Activated gamma-delta T cell treated with anti-CD3 and anti-CD28 coated beads, Interleukin-2, amount 50 U/mL, for 16 hours (primary cell): ENCODE results near the gene ACP7.
"Not testable (repeated sequence)": the region's sequence is repeated elsewhere in the genome, so short reads cannot be mapped to it uniquely, and the experiment has no call there.

ENCODE experiments used
- DNase-seq: peaks from one replicate; pipeline ENCODE4 v3.0.0-alpha.2; 2020; ENCODE audit warnings: low read depth

ACP7 gene

DNA sequence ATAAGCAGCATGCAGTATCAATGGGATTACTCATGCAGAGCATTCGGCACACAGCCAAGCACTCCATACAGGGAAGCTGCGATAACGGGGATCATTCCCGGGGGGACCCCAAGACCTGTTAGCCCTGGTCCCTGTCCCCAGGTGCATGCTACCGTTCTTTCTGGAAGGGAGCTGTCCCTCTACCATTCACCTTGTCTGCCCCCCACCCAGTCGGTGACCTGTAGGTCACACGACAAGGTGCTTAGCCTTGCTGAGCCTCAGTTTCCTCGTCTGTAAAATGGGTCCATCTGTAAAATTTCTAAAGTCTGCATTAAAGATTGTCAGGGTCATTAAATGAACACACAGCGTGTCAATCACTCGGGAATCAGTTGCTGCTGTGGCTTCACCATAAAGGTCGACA is 6.8 kb upstream of the ACP7 start:
- no peak for DNase-seq

DNA sequence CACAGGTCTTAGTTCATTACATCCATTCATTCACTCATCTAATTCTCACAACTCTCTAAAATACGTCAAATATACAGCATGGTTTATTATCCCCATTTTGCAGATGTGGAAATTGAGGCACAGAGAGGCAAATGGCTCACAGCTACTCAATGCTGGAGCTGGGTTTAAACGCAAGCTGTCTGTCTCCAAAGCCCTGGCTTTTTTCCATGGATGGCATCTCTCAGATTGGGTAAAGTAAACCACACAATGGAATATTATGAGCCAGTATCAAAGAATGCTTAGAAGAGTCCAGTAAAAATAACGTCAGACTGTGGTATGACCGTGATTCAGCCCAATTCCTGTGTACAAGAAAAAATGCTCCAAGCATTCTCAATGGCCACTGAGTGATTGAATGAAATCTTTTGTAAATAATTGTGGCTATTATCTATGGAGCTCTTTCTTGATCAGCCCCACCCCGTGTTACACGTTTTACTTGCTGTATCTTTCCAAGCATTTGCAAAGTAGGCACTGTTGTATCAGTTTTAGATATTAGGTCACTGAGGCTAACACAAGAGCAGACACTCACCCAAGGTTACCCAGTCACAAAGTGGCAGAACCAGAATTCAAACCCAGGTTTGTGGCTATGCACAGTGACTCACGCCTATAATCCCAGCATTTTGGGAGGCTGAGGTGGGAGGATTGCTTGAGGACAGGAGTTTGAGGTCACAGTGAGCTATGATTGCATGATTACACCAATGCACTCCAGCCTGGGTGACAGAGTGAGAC is 5.5 kb upstream of the ACP7 start:
- DNase-seq: no peak

DNA sequence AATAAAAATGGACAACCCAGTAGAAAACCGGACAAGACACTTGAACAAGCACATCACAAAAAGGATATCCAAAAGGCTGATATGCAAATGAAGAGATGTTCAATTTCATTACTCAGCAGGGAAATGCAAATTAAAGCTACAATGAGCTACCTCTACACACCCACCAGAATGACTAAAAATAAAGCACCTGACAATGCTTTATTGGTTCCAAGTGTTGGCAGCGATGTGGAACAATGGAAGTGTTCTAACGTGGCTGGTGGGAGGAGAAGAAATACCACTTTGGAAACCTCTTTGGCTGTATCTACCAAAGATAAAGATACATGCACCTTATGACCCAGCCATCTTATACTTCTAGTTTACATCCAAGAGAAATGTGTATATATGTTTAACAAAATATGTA is 3.7 kb upstream of the ACP7 start:
- no peak for DNase-seq

DNA sequence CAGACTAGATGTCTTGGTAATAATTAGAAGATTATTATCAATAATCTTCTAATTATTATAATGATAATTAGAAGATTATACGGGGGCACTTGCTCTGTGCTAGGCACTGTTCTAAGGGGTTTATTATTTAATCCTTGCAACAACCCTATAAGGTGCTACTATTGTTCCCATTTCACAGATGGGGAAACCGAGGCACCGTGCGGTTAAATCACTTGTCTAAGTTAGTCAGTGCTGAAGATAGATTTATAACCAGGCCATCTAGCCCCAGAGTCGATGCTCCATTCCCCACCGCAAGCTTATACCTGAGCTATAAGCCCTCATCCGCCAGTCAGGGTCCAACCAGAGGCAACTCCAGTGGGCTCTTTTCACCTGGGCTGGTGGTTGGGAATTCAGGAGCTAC is 2.0 kb upstream of the ACP7 start:
- no peak for DNase-seq

DNA sequence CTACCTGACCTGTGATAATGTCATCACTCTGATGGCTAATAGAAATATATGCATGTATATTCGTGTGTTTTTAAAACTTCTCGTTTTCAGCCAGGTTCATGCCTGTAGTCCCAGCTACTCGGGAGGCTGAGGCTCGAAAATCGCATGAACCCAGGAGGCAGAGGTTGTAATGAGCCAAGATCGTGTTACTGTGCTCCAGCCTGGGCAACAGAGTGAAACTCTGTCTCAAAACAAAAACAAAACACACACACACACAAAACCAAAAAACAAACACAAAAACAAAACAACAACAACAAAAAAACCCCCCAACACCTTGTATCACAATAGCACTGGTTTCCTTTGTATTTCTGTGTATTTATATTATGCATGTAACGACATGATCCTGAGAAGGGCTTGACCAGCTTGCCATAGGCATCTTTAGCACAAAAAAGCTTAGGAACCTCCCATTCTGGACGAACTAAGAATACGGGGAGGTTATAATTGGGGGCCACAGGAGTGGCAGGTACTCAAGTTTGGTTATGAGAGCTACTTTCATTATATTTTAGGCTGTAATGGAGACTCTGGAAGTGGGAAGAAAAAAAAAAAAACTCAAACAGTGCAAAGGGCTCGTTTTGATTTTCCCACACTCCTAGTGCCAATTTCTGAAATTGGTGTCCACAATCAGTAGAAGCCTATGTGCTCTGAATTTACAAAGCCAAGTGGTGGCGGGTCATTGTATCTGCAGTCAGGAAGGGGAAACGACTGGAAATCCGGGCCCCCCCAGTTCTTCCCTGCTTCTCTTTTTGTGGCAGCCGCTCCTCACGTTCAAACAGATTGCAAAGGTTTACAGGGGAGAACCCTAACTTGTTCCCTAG is 1.2 kb upstream of the ACP7 start:
- DNase-seq: no peak

DNA sequence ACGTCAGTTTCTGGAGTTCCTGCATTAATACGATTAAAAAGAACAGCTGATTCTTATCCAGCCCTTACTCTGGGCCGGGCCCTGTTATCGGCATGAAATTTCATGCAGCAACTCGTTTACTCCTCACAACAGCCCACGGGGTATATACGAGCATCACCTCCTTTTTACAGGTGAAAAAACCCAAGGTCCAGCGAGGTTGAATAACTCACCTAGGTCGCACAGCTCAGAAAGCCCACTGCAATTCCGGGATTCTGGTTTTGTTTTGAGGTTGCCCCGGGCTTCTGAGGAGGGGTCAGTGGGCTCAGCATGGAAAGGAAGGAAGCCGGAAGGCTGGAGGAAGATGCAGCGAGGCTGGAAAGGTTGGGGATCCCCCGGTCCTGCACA is 577 bp upstream of the ACP7 start:
- DNase-seq: no peak

DNA sequence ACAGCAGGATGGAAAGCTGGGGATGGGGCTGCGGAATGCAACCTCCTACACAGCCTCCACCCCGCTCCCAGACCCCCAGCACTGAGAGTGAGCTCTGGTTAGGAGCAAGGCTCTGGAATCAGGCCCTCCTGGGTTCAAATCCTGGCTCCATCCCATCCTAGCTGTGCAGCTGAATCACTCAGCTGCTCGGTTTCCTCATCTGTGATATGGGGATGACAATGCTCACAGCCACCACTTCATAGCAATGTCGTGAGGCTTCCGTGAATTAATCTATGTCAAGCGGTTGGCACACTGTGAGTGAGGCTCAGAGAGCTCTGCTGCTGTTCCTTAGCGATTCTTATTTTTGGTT is 538 bp downstream of the ACP7 start:
- no peak for DNase-seq

DNA sequence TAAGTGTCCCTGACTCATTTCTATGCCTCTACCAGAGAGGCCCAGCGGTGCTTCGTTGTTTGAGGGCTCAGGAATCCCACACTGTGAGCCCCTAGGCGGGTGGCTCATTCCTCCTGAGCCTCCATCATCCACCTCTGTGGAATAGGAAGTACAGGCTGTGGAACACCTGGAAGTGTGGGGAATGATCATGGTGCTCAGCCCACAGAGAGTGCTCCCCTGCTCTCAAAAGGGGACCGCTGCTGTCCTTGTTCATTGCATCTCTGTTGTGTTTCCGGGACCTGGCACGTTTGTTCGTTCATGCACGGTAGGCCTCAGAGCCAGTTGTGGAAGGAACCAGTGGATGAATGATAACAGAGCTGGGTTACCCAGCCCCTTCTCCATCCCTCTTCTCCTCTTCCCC is 1.2 kb downstream of the ACP7 start:
- no peak for DNase-seq

DNA sequence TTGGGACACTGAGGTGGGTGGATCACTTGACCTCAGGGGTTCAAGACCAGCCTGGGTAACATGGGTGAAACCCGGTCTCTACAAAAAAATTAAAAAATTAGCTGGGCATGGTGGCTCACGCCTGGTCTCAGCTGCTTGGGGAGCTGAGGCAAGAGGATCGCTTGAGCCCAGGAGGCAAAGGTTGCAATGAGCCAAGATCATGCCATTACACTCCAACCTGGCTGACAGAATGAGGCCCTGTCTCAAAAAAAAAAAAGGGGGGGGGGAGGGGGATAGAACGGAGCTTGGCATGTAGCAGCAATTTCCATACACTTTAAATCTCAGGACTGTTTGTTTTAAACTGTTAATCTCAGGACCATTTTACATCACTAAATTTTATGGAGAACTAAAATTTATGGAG is 2.2 kb downstream of the ACP7 start:
- DNase-seq: no peak

DNA sequence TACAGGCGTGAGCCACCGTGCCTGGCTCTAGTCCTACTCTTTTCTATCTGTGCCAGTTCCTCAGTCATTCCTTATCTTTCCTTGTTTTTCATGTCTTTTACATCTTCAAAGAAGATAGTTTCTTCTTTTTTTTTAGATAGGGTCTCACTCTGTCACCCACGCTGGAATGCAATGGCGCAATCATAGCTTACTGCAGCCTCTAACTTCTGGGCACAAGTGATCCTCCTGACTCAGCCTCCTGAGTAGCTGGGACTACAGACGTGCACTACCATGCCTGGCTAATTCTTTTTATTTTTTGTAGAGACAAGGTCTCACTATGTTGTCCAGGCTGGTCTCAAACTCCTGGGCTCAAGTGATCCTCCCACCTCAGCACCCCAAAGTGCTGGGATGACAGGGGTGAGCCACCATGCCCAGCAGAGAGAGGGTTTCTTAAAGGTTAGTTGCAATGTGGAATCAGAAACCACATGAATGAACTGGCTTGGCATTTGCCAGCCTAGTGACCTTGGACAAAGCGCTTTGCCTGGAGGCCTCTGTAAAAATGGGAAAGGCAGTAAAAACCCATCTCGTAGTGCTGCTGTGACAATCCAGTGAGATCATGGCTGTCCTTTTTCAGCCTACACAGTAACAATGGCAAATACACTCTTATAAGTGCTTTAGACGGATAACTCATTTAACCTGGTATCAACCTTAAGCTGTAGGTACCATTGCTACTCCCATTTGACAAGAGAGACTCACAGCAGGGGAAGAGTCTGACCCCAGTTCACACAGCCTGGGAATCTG is 3.9 kb downstream of the ACP7 start:
- DNase-seq: no peak

DNA sequence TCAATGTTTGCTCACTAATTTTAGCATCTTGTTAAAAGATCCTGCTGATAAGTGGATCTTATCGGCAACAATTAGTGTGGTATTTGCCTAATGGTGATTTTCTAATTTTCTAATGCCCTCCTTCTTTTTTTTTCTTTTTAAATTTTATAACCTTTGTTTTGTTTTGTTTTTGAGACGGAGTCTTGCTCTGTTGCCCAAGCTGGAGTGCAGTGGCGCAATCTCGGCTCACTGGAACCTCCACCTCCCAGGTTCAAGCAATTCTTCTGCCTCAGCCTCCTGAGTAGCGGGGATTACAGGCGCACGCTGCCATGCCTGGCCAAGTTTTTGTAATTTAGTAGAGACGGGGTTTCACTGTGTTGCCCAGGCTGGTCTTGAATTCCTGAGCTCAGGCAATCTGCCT is 5.8 kb downstream of the ACP7 start:
- DNase-seq: not testable (repeated sequence)

DNA sequence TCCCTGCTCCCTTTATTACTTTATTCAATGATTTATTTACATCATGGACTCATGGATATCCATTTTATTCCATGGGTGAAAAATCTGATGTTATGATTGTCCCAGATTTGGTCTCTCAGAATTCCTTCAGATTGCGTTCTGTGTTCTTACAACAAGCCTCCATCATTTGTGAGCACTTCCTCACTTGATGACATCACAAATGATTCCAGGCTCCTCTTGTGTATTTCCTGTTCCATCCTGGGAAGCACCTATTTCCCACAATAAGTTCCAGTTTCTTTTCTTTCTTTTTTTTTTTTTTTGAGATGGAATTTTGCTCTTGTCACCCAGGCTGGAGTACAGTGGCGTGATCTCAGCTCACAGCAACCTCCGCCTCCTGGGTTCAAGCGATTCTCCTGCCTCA is 6.7 kb downstream of the ACP7 start:
- DNase-seq: no peak

DNA sequence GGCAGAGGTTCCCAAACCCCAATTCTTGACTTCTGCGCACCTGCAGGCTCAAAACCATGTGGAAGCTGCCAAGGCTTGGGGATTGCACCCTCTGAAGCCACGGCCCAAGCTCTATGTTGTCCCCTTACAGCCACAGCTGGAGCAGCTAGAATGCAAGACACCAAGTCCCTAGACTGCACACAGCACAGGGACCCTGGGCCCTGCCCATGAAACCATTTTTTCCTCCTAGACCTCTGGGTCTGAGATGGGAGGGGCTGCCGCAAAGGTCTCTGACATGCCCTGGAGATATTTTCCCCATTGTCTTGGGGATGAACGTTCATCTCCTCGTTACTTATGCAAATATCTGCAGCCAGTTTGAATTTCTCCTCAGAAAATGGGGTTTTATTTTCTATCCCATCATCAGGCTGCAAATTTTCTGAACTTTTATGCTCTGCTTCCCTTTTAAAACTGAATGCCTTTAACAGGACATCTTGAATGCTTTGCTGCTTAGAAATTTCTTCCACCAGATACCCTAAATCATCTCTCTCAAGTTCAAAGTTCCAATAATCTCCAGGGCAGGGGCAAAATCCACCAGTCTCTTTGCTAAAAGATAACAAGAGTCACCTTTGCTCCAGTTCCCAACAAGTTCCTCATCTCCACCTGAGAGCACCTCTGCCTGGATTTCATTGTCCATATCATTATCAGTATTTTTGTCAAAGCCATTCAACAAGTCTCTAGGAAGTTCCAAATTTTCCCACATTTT is 11.8 kb downstream of the ACP7 start:
- DNase-seq: not testable (repeated sequence)

DNA sequence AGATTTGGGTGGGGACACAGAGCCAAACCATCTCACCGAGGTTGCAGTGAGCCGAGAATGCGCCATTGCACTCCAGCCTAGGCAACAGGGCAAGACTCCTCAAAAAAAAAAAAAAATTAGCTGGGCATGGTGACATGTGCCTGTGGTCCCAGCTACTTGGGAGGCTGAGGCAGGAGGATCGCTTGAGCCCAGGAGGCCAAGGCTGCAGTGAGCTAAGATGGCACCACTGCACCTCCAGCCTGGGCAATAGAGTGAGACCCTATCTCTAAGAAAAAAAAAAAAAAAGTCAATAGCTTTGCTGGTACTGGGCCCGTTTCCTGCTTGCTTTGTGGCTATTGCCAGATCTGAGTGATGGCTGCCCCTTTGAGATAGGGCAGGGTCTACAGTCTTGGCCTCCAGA is 13.1 kb downstream of the ACP7 start:
- no peak for DNase-seq

DNA sequence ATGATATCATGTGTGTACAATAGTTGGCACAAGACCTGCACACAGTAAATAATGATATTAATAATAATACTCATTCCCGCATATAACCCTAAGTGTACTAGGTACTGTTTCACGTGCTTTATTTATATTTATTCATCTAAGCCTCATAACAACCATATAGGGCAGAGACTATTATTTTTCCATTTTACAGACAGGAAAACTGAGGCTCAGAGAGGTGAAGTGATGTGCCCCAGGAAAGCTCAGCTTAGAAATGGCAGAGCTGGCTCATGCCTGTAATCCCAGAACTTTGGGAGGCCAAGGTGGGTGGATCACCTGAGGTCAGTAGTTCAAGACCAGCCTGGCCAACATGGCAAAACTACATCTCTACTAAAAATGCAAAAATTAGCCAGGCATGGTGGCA is 13.6 kb downstream of the ACP7 start:
- no peak for DNase-seq

DNA sequence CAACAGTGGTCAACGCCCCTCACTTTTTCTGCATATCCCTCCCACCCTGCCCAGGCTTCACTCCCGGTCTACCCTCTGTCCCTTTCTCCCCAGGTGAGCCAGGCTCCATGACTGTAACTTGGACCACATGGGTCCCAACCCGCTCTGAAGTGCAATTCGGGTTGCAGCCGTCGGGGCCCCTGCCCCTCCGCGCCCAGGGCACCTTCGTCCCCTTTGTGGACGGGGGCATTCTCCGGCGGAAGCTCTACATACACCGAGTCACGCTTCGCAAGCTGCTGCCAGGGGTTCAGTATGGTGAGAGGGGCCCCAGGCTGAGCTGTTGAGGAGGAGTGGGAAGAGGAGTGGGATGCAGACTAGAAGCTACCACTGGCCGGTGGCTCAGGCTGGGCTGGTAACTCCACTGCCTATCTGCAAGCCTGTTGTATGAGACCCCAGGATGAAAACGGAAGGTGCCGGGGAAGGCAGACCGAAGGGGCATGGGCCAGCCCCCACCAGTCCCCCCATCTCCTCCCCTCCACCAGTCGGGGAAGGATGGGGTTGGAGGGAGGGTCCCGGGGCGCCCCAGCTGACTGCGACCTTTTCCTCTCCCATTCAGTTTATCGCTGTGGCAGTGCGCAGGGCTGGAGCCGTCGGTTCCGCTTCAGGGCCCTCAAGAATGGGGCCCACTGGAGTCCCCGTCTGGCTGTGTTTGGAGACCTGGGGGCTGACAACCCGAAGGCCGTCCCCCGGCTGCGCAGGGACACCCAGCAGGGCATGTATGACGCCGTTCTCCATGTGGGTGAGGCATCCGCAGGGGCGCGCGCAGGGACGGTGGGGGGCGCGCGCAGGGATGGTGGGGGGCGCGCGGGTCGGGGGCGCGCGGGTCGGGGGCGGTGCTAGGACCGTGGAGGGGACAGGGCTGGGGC is 14.4 kb downstream of the ACP7 start:
- DNase-seq: no peak

DNA sequence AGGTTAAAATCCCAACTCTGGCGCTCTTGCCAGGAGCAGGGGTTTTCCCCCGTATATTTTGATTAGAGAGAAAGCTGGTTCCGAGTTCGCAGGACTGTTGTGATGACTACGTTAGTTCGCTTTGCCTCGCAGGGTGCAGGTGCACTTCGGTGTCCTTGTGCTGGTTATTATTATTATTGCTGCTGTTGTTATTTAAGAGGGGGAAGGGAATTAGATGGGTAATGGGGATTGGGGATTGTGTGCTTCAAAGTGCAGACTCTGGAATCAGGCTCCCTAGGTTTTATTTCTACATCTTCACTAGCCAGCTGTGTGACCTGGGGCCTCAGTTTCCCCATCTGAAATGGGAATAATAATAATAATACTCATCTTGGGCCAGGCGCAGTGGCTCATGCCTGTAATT is 15.2 kb downstream of the ACP7 start:
- no peak for DNase-seq

DNA sequence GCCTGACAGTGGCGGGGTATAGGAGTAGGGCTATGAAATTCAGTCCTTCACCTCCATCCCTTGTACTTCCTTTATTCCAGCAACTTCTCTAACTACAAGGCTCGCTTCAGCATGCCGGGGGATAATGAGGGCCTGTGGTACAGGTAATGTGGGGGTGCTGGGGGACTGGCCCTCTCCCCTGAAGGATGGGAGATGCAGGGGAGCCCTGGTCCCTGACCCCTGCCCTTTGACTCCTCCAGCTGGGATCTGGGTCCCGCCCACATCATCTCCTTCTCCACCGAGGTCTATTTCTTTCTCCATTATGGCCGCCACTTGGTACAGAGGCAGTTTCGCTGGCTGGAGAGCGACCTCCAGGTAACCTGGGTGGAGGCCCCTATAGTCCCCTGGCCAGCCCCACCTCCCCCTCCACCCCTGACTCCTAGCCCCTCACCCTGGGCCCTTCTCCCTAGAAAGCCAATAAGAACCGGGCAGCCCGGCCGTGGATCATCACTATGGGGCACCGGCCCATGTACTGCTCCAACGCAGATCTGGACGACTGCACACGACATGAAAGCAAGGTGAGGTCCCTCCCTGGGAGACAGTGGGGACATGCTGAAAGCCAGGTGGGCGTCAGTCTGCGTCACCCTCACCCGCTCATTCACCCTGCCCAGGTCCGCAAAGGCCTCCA is 16.5 kb downstream of the ACP7 start:
- DNase-seq: no peak

DNA sequence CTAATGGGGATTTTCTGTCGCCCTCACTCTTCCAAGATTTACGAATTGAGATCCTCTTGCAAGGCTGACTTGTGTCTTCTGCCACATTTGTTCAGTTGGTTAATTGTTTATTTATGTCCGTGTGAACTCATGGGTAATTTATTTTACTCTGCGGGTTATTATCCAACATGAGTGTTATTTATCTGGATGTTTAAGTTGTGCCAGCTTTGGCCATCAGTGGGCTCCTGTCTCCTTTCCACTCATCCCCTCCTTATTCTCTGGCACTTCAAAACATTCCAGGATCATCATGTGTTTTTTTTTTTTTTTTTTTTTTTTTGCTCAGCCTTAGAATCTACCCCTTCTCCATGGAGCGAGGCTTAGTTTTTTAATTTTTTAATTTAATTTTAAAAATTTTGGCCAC is 19.0 kb downstream of the ACP7 start:
- no peak for DNase-seq

DNA sequence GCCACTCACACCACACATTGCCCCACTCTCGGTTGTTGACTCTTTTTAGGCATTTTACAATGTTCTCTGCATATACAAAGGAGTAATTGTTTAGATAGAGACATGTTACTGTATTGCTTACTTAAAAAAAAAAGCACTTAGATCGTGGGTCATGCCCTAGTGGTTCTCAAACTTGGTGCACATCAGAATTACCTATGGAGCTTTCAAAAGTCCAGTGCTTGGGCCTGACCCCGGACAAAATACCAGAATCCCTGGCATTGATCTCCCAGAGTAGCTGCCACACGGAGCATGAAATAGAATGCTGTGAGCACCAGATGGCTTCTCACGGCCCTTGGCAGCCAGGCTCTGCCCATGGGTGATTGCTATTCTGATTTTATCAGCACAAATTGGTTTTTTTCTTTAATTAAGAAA is 20.0 kb downstream of the ACP7 start:
- no peak for DNase-seq

DNA sequence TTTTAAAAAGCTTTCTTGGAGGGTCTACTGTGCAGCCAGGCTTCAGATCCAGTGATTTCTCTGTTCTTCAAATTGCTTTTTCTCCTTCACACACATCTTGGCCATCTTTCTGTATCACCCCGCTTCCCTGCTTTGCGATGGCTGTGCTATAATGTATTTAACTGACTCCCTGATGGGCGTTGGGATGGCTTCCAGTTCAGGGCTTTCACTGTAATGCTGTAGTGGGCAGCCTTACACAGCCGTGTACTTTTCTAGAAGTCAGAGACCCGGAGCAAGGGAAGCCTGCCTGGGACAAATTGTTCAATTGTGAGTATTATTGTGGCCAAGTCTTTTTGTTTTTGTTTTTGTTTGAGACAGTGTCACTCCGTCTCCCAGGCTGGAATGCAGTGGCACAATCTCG is 22.0 kb downstream of the ACP7 start:
- DNase-seq: no peak
